HCT116 (cell line): ENCODE measurements around the gene AKR1A1. TPM values are rescaled to one million over a fixed set of nuclear protein-coding genes. Genes with fewer than 3 reads are reported as not detected.
"Not testable (repeated sequence)": the region's sequence is repeated elsewhere in the genome, so short reads cannot be mapped to it uniquely, and the experiment has no call there.

Experiments used
- ATAC-seq: fragments of 200-7000 bp; cut with Tn5 transposase; 2 replicates; pipeline ENCODE4 v1.9.1; 2020; ENCODE audit warnings: mild to moderate bottlenecking, moderate library complexity
- BruUV-seq: library from RNA; stranded (reverse); fragments of 400-500 nt; replicated peaks from 2 replicates; lab custom pipeline; 2021; lab: Mats Ljungman, UMichigan
- CTCF ChIA-PET: fragments of 300-600 bp; sonication (Branson Sonifier 250); formaldehyde crosslinking; loops from one replicate; lab custom pipeline; 2021; ENCODE audit warnings: antibody characterized with exemption; lab: Charles Lee
- POLR2A ChIA-PET: fragments of 300-600, 350-600 bp; sonication (Branson Sonifier 250); formaldehyde crosslinking; loops from one replicate; lab custom pipeline; 2021; ENCODE audit warnings: antibody characterized with exemption; lab: Charles Lee
- RAD21 ChIA-PET, 2 experiments: fragments of 300-600 bp; sonication (Branson Sonifier 250); formaldehyde crosslinking; loops; one replicate each; lab custom pipeline; 2023; ENCODE audit warnings: low total read pairs in 2 of 2; ENCODE audit not compliant: uncharacterized antibody in 2 of 2, unreplicated experiment in 2 of 2, low non-redundant PET in 1 of 2; lab: Charles Lee
- DNase-seq: peaks from one replicate; pipeline ENCODE4 v3.0.0-alpha.2; 2010; ENCODE audit warnings: low read depth, low spot score
- H2AFZ ChIP-seq: fragments of 200-600 bp; shearing (Covaris generic), sonication (generic); 2 replicates; pipeline ENCODE4 v1.6.1; 2017; ENCODE audit warnings: low read depth, mixed run types, mixed read lengths, antibody characterized with exemption, low read length; ENCODE audit not compliant: poor library complexity, severe bottlenecking
- H3K27ac ChIP-seq: 2 replicates; pipeline ENCODE4 v1.5.1; 2012; ENCODE audit warnings: low read depth, low read length
- H3K27me3 ChIP-seq: fragments of 200-600 bp; sonication (generic); 2 replicates; pipeline ENCODE4 v1.6.1; 2016; ENCODE audit warnings: mixed run types, low read length, mixed read lengths; ENCODE audit not compliant: insufficient read depth
- H3K36me3 ChIP-seq, 2 experiments: fragments of 200-500 bp in 1 of 2; fragments of 200-600 bp in 1 of 2; sonication (Bioruptor generic) in 1 of 2; sonication (generic) in 1 of 2; 2 replicates each; pipeline versions ENCODE4 v1.5.1 to v1.6.1; 2014 to 2016; ENCODE audit warnings: low read length in 2 of 2, inconsistent platforms in 1 of 2, mixed read lengths in 1 of 2, mixed run types in 1 of 2; ENCODE audit not compliant: insufficient read depth in 2 of 2, control insufficient read depth in 1 of 2
- H3K4me1 ChIP-seq, 2 experiments: fragments of 200-600 bp in 1 of 2; sonication (generic) in 1 of 2; 2 replicates each; pipeline versions ENCODE4 v1.5.1 to v1.6.1; 2012 to 2017; ENCODE audit warnings: low read length in 2 of 2, inconsistent platforms in 1 of 2, mild to moderate bottlenecking in 1 of 2, mixed read lengths in 1 of 2, mixed run types in 1 of 2, moderate library complexity in 1 of 2; ENCODE audit not compliant: insufficient read depth in 2 of 2, control insufficient read depth in 1 of 2
- H3K4me2 ChIP-seq: fragments of 200-600 bp; sonication (generic); 2 replicates; pipeline ENCODE4 v1.6.1; 2017; ENCODE audit warnings: mixed run types, low read length, mixed read lengths
- H3K4me3 ChIP-seq, 2 experiments: fragments of 200-600 bp in 1 of 2; sonication (generic) in 1 of 2; replicated peaks in 1 of 2; 2 replicates each; pipeline ENCODE4 v1.5.1; 2011 to 2016; ENCODE audit warnings: low read length in 2 of 2, control low read depth in 1 of 2, low read depth in 1 of 2, mild to moderate bottlenecking in 1 of 2, mixed read lengths in 1 of 2, mixed run types in 1 of 2
- H3K79me2 ChIP-seq: fragments of 200-600 bp; sonication (generic); 2 replicates; pipeline ENCODE4 v1.6.1; 2017; ENCODE audit warnings: mild to moderate bottlenecking, mixed run types, low read length, moderate library complexity, mixed read lengths; ENCODE audit not compliant: insufficient read depth
- H3K9ac ChIP-seq: fragments of 200-600 bp; sonication (generic); 2 replicates; pipeline ENCODE4 v1.6.1; 2016; ENCODE audit warnings: low read length, mixed read lengths
- H3K9me2 ChIP-seq: fragments of 200-600 bp; sonication (generic), shearing (Covaris generic); 2 replicates; pipeline ENCODE4 v1.6.1; 2017; ENCODE audit warnings: mixed run types, mild to moderate bottlenecking, moderate library complexity; ENCODE audit not compliant: insufficient read depth
- H3K9me3 ChIP-seq, 2 experiments: fragments of 200-500 bp in 1 of 2; fragments of 200-600 bp in 1 of 2; sonication (Bioruptor generic) in 1 of 2; sonication (generic) in 1 of 2; 2 replicates each; pipeline ENCODE4 v1.6.1; 2014 to 2017; ENCODE audit warnings: low read length in 2 of 2, mixed read lengths in 2 of 2, inconsistent platforms in 1 of 2, low read depth in 1 of 2, mild to moderate bottlenecking in 1 of 2, mixed run types in 1 of 2, moderate library complexity in 1 of 2; ENCODE audit not compliant: control insufficient read depth in 1 of 2, insufficient read depth in 1 of 2
- H4K20me1 ChIP-seq: fragments of 200-600 bp; sonication (generic), shearing (Covaris generic); 2 replicates; pipeline ENCODE4 v1.6.1; 2017; ENCODE audit warnings: mixed run types, mild to moderate bottlenecking, moderate library complexity; ENCODE audit not compliant: insufficient read depth
- POLR2AphosphoS5 ChIP-seq: IDR thresholded peaks from 2 replicates; pipeline ENCODE4 v1.6.1; 2011; ENCODE audit warnings: mild to moderate bottlenecking, low read depth, low read length, moderate library complexity
- intact Hi-C: fragments of 100-400 bp; cut with micrococcal nuclease; formaldehyde crosslinking; loops from 2 replicates; pipeline ENCODE4 v1.10.0; 2022
- total RNA-seq: library from RNA; stranded (reverse); gene quantifications from one replicate; pipeline ENCODE4 v1.2.1, GENCODE V29; 2021; ENCODE audit not compliant: unreplicated experiment
- TF ChIP-seq, protein P1 (sequence below): IDR thresholded peaks from 2 replicates; pipeline ENCODE4 v1.6.1; 2012

AKR1A1 gene
- total RNA-seq, 1 experiment from 2014 or later = 199 TPM

- H4K20me1 ChIP-seq = peaks cover 24% of the 10 kb centered on the region
- peaks cover 60 to 79% of the 10 kb centered on the region in 2 experiments for H3K36me3 ChIP-seq
- CTCF ChIA-PET = interaction anchor here (1.0 to 3.8 kb wide), 4 partner anchors 14 to 70 kb away, joined by 3 to 28 read pairs (median 3); partner anchors contain the start of genes CCDC163 and MMACHC
- POLR2A ChIA-PET = interaction anchor here (6.1 kb wide), 1 partner anchor 8 kb away, joined by 61 read pairs; the partner anchor contains the start of gene PRDX1
- RAD21 ChIA-PET = interaction anchor here in 1 of 2 experiments (1.0 kb wide), 1 partner anchor 56 kb away, joined by 4 read pairs; no protein-coding TSS in a partner anchor
- H3K9ac ChIP-seq, H3K27ac ChIP-seq, H3K4me2 ChIP-seq, H3K4me1 ChIP-seq, H3K27me3 ChIP-seq, H2AFZ ChIP-seq, H3K4me3 ChIP-seq, ATAC-seq, DNase-seq, BruUV-seq, H3K9me2 ChIP-seq, H3K9me3 ChIP-seq: not testable (repeated sequence)
- peaks cover 66% of the 10 kb centered on the region for H3K79me2 ChIP-seq
- intact Hi-C loops = loop anchor here (2.0 kb wide), 1 partner anchor 37 kb away; the partner anchor contains the start of gene AKR1A1
Measured at GRCh38 chr1:45513532-45514260, 36.9 kb upstream of the AKR1A1 start.

DNA sequence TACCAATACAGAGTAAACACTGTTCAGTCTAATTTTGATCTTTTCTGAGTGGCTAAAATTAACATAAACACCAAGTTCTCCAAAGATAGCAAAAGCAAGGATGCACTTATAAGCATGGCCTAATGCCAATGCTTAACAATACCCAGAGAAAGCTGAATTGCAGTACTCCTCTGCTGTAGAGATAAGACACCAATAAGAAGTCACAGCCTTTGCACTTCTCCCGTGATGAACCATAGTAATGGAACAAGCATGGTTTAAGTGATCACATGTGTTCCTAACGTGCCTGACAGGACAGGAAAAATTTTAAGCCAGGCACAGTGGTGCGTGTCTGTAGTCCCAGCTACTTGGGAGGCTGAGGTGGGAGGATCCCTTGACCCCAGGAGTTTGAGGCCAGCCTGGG, 34.6 kb upstream of the AKR1A1 start:
- ChIA-PET RAD21 (no interaction called here), POLR2A (interaction anchor here (1.0 kb wide), 1 partner anchor 9 kb away, joined by 4 read pairs; no protein-coding TSS in a partner anchor), CTCF (no interaction called here)
- Histone ChIP-seq H3K4me2 (no peak overlapping the region), H4K20me1 (peaks cover 32% of the 10 kb centered on the region), H3K9me2 (no peaks in the 10 kb centered on the region), H2AFZ (no peak overlapping the region), H3K79me2 (peaks cover 89% of the 10 kb centered on the region), H3K36me3 (peaks cover 51 to 74% of the 10 kb centered on the region in 2 experiments), H3K4me1 (peaks cover 6 to 11% of the 10 kb centered on the region in 2 experiments; a peak in 2 of 4 replicates), H3K9ac (no peak overlapping the region), H3K4me3 (no peak overlapping the region), H3K27ac (no peak overlapping the region), H3K9me3 (no peaks in the 10 kb centered on the region), H3K27me3 (no peaks in the 10 kb centered on the region)
- no TSS peak for BruUV-seq
- intact Hi-C loops = no loop called here
- no peak for DNase-seq
- ATAC-seq = no peak
- TF ChIP-seq, protein P1, sequence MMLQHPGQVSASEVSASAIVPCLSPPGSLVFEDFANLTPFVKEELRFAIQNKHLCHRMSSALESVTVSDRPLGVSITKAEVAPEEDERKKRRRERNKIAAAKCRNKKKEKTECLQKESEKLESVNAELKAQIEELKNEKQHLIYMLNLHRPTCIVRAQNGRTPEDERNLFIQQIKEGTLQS = no peak
- 0 out of 2 replicates have a peak, but pooled peaks have one; percentile 17 for TF ChIP-seq POLR2AphosphoS5
